A549 treated with CORT108297 at 1 μM for 4 hours (cell line): Measurements from ENCODE around the gene SOS2. TPM values are rescaled to one million over a fixed set of nuclear protein-coding genes. Genes with fewer than 3 reads are reported as not detected.

Experiments
- total RNA-seq: library from RNA; stranded (reverse); fragments of 200-300 nt; extraction: Qiagen RNA extraction; gene quantifications from 5 replicates; pipeline ENCODE4 v1.2.3, GENCODE V29; 2022

Gene SOS2
- total RNA-seq: 8.2 to 12.0 TPM (median 11.4 TPM) in 5 replicates

DNA sequence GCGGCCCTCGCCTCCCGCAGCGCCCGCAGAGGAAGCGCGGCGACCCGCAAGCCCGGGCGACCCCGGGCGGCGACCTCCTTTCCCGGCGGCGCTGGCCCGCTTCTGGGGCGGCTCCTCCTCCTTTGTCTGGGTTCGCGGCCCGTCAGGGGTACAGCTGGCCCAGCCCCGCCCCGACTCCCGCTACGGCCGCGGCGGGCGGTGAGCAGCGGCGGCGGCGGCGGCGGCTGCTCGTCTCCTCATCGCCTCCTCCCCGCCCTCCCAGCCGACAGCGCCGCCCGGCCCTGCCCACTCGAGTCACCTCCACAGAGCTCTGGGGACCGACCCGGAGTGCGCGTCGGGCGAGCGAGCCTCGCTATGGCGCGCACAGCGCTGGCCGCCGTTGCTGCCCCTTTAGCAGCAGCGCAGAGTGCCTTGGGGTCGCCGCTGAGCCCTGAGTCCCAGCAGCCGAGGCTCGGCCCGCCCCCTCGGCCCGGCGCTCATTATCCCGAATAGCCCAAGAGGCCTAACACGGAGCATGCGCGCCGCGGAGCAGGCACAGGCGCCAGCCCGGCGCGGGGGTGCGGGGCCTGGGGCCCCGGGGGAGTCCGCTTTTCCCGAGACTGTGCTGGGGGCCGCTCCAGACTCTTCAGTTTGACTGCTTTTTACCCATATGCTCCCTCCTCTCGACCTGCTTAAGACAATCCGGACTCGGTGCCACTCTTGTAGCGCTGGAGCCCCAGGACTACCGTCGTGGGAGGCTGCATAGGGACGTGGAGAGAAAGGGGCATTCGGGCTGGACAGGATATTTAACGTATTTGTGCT, at the start of gene SOS2:
TSS of gene SOS2 (minus strand) at position 104 of the 801 bp plus-strand sequence. CDS start 295 bp downstream, outside the sequence.

DNA sequence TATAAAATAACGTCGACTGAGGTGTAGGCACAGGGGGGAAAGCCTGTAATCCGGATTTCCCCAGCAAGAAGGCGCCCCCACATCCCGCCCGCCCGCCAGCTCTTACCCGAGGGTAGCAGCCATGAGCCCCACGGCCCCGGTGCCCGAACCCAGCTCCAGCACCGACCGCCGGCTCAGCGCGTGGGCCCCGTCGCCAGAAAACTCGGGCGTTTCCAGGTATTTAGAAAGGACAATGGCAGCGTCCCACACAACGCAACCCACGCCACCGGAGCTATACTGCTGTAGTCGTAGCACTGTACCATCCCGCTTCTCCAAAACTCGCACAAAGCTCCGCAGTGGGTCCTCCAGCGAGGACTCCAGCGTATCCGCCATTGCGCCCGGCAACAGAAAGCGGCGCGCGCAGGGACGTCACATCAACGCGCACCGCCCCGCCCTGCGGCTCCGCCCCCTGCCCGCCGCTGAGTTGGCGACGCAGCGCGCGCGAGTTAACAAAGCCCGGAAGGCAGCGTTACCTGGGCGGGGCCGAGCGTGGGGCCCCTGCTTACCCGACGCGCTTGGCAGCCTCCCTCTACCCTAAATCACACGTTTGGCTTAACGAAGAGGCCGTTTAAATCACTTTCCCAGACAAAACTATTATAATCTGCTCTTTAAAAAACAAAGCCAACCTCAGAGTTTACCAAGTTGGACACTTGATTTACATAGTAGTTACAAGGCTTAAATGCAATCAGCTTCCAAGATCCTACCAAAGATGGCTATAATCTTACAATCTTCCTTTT, 115.0 kb downstream of the SOS2 start, which contains the start of gene VCPKMT:
TSS of gene VCPKMT (minus strand) at position 392 of the 776 bp plus-strand sequence. CDS start at position 372, 20 bp downstream.

Other genes starting within 250 kb of the SOS2 start
- 8.4 to 9.8 TPM (median 9.2 TPM) in 5 replicates for gene VCPKMT, start 115.0 kb downstream of the SOS2 start, total RNA-seq
- gene L2HGDH, start 80.7 kb upstream of the SOS2 start, total RNA-seq: 8.5 to 11.9 TPM (median 10.4 TPM) in 5 replicates
- gene DMAC2L, start 80.7 kb upstream of the SOS2 start, total RNA-seq: 8.7 to 11.8 TPM (median 11.0 TPM) in 5 replicates
- gene CDKL1, start 165.3 kb upstream of the SOS2 start, total RNA-seq: 5.3 to 11.1 TPM (median 6.7 TPM) in 5 replicates